22Rv1 (cell line): ENCODE measurements around the gene SYNCRIP.
A peak's percentile ranks its signal among the peaks of the same experiment; 100 is the strongest.
"Not testable (repeated sequence)": the region's sequence is repeated elsewhere in the genome, so short reads cannot be mapped to it uniquely, and the experiment has no call there.

Experiments used
- H3K27ac ChIP-seq: fragments of 450-650 bp; 2 replicates; pipeline ENCODE4 v1.5.1; 2017
- ZFX ChIP-seq: fragments of 450-650 bp; IDR thresholded peaks from 2 replicates; pipeline ENCODE4 v1.6.1; 2017; ENCODE audit warnings: antibody characterized with exemption, borderline replicate concordance
- TF ChIP-seq, protein P1 (sequence below): fragments of 450-650 bp; IDR thresholded peaks from 2 replicates; pipeline ENCODE4 v1.5.1; 2017; ENCODE audit warnings: mild to moderate bottlenecking

SYNCRIP gene

DNA sequence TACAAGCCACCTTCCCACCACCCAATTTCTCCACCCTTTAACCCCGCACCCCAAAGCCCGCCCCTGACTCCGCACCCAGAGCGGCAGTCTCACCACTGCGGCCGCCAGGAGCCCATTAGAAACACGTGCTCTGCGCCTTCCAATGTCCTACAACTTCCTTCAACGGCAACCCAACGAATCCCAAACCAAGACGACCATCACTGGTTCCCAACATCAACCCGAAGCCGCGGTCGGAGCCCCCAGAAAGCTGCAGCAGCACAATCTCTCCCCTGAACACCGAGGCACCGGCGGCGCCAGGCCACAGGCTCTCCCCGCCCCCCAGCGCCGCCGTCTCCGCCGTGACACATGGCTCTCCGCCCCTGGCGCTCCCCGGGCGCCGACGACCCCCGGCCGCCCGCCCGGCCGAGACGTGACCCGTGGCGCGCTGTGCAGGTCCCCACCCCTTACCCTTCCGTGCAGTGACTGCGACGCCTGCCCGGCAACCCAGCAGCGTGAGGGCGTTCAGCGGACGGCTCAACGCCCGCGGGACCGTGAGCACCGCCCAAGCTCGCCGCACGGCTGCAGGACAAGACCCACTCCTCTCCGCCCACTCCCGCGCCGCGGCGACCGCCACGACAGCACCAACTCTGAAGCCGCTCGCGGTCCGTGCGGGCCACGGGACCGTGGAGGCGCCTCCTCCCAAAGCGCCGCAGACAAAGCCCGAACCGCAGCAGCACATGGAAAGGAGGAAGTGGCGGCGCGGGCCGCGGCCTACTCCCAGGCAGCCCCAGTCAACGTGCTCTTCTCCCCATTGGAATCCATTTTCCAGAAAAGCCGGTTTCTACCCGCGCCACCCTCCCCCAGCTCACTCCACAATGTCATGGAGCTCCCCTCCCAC is 551 bp downstream of the SYNCRIP start:
- H3K27ac ChIP-seq: peak overlapping the region; percentile 99
- no peak for TF ChIP-seq ZFX
- TF ChIP-seq, protein P1, sequence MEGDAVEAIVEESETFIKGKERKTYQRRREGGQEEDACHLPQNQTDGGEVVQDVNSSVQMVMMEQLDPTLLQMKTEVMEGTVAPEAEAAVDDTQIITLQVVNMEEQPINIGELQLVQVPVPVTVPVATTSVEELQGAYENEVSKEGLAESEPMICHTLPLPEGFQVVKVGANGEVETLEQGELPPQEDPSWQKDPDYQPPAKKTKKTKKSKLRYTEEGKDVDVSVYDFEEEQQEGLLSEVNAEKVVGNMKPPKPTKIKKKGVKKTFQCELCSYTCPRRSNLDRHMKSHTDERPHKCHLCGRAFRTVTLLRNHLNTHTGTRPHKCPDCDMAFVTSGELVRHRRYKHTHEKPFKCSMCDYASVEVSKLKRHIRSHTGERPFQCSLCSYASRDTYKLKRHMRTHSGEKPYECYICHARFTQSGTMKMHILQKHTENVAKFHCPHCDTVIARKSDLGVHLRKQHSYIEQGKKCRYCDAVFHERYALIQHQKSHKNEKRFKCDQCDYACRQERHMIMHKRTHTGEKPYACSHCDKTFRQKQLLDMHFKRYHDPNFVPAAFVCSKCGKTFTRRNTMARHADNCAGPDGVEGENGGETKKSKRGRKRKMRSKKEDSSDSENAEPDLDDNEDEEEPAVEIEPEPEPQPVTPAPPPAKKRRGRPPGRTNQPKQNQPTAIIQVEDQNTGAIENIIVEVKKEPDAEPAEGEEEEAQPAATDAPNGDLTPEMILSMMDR: no peak

DNA sequence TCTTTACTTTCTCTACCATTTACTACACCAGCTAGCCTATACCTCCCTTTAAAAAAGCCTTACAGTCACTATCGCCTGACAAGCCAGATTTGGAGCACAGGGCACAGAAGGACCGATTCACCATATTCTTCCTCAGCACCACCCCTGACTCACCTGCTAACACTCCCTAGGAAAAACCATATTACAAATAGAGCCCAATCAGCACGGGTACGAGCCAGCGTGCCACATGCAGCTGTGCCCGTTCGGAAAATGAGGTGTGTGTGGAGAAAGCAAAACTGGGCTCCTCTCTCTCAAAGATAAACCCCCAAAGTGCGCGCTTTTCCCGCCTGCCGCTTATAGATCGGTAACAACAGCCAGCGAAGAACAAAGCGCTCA is 1.2 kb downstream of the SYNCRIP start:
- TF ChIP-seq ZFX: no peak
- TF ChIP-seq, protein P1: no peak
- H3K27ac ChIP-seq: peak overlapping the region; percentile 99

DNA sequence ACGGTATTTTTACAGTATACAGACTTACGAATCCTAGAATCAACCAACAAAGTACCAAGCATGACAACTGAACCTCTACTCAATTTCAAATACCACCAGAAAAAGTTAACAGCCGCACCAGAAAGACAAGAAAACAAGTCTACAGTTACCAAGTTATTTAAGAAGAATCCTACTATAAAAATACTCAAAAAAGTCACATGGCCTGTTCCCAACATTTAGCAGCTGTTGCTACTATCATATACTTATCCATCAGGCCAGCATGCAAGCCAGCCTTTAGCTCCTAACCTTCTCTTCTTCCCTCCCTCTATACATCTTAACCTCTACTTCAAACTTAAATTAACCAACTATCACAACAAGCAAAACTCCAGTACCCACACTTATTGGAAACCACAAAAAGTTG is 1.9 kb downstream of the SYNCRIP start:
- TF ChIP-seq ZFX: no peak
- TF ChIP-seq, protein P1: no peak
- no peak overlapping the region for H3K27ac ChIP-seq

DNA sequence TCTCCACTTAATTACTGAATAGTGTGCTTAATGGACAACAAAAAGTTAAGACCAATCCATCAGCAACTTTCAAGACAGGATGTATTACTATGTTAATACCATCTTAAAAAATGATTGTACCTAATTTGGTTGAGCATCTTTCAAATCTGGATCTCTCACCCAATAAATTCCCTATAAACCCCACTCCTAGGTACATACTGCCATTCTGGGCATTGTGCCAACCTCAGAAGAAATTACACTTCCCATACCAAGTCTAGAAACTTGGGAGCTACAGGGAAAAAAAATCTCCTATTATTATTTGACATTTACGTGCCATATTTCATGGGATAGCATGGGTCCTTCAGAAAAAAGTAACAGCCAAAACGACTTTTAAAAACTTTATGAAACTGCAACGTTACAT is 5.1 kb downstream of the SYNCRIP start:
- TF ChIP-seq, protein P1: no peak
- TF ChIP-seq ZFX: no peak
- H3K27ac ChIP-seq: no peak overlapping the region

DNA sequence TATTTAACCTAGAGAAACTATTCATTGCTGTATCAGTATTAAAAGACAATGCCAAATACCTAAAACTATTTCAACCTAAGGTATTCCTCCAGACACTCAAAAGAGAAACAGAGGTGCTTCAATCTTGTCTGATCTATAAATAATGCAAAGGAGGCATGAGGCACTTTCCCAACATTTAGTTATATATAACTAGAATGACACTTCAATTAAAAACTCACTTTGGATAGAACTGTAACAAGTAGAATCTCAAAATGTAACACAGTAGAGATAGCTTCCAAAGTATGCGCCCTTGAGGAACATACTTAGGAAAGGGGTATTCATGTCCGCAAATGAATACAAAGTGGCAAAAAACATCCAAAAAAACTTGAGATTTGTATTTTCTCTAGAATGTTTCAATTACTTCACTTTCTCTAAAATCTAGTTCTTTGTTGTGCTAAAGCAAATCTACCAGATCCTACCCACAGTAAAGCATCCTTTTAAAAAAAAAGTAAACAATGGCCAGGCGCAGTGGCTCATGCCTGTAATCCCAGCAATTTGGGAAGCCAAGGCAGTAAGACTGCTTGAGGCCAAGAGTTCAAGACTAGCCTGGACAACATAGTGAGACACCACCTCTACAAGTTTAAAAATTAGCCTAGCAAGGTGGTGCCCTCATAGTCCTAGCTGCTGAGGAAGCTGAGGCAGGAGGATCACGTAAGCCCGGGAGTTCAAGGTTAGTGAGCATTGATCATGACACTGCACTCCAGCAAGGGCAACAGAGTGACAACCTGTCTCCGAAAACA is 10.3 kb downstream of the SYNCRIP start:
- TF ChIP-seq, protein P1: no peak
- TF ChIP-seq ZFX: no peak
- H3K27ac ChIP-seq: no peak overlapping the region

DNA sequence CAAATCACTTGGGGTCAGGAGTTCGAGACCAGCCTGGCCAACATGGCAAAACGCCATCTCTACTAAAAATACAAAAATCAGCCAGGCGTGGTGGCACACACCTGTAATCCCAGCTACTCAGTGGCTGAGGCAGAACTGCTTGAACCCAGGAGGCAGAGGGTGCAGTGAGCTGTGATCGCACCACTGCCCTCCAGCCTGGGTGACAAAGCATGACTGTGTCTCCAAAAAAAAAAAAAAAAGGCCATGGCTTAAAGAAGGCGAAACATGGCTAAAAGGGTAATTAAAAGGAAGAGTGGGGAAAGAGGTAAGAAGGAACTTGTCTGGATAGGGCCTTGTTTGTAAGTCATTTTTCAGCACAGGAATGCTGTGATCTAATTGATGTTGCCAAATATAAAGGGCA is 11.6 kb downstream of the SYNCRIP start:
- not testable (repeated sequence) for H3K27ac ChIP-seq

DNA sequence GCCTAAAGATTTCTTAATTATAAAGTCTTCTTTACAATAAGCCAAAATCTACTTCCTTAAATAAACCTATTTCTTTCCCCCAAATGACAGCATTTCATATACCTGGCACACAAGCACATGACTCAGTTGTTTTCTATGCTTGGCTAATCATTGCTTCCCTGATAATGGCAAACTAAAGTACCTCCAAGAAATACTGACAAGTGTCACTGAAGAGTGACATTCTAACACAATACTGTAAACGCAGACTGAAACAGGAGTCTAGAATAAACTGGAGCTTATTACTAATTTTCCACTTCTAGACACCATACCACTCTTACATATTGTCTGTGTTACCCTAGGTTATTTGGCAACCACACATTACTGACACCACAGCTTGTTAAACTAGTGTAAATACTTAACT is 14.3 kb downstream of the SYNCRIP start:
- H3K27ac ChIP-seq: no peak overlapping the region
- TF ChIP-seq ZFX: no peak
- TF ChIP-seq, protein P1: no peak
